ENCODE measurements around the gene RALGDS. TPM values are rescaled to one million over a fixed set of nuclear protein-coding genes. Genes with fewer than 3 reads are reported as not detected.
A peak's percentile ranks its signal among the peaks of the same experiment; 100 is the strongest.

Gene RALGDS
- total and polyA plus RNA-seq, 2 of the 13 experiments (the other 11 are each of a cell fraction or from before 2014, with no cell fraction given) = 12.9 to 25.5 TPM

DNA sequence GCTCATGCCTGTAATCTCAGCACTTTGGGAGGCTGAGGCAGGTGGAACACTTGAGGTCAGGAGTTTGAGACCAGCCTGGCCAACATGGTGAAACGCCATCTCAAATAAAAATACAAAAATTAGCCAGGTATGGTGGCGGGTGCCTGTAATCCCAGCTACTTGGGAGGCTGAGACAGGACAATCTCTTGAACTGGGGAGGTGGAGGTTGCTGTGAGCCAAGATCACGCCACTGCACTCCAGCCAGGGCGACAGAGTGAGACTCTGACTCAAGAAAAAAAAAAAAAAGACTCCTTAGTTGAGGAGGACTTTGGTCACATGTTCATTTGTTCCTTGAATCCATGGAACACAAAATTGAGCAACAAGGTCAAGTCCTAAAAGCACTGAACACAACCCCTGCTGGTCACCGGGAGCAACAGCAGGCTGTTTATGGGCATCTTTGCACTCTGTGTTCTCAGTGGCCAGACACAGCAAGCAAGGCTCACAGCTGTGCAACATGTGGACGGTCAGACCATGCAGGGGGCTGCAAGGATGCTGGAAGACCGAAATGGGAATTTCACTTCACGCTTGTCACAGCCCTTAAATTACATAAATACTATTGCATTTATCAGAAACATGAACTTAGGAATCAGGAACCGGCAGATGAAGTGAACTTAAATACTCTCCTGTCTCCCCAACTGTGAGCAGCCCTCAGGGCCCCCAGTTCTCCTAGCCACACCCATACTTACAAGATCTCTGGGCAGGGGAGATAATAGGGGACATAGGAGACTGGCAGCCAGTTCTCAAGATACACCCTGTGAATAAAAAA lies 39.9 kb upstream of the RALGDS start:
- Histone ChIP-seq H2AFZ (ENCODE audit: low read length) (no peak overlapping the region), H3K36me3 (replicated peaks in 1 of 2; ENCODE audit: control insufficient read depth in 1 of 2, insufficient read depth in 2 of 2, low read length in 2 of 2) (no peaks in the 10 kb centered on the region), H3K4me3 (replicated peaks in 1 of 3; ENCODE audit: insufficient read depth in 1 of 3, low read depth in 2 of 3, low read length in 3 of 3) (no peak overlapping the region), H3K4me2 (ENCODE audit: low read depth, low read length) (no peak overlapping the region), H3K27me3 (ENCODE audit: control insufficient read depth in 1 of 2, insufficient read depth in 2 of 2, low read length in 2 of 2) (peaks cover 0 to 8% of the 10 kb centered on the region in 2 experiments; a peak in 1 of 5 replicates), H3K27ac (ENCODE audit: extremely low read length, insufficient read depth, low read length) (no peak overlapping the region), H3K9me3 (ENCODE audit: low read length) (no peaks in the 10 kb centered on the region), H3K79me2 (ENCODE audit: insufficient read depth, low read length) (no peaks in the 10 kb centered on the region), H4K20me1 (ENCODE audit: insufficient read depth, low read length) (no peaks in the 10 kb centered on the region), H3K4me1 (ENCODE audit: insufficient read depth, low read length) (no peaks in the 10 kb centered on the region), H3K9ac (ENCODE audit: insufficient read depth, low read depth, low read length) (no peak overlapping the region)
- in situ Hi-C loops (cut with HindIII; ENCODE audit: extremely low pct_ligation_motif_present, low pct_unique_long_range_greater_than_20kb) (no loop called here), intact Hi-C loops (cut with micrococcal nuclease; ENCODE audit: unreplicated experiment) (no loop called here)
- POLR2A ChIA-PET = no interaction called here
- DNase-seq (ENCODE audit: low spot score) (peak; percentile 52), ATAC-seq (peak; percentile 85), FAIRE-seq (peak; percentile 95)
- CTCF ChIA-PET (ENCODE audit: low intra/inter-chr PET ratio, low total read pairs) = interaction anchor here (0.8 to 1.9 kb wide), 2 partner anchors 13 to 58 kb away, joined by 3 to 5 read pairs; no protein-coding TSS in a partner anchor
- WGBS (ENCODE audit: low lambda C conversion rate) = 13% methylated on average over 9 of the region's 9 CpGs
- BruUV-seq (replicated peaks) = no TSS peak
- TF ChIP-seq ZNF644 (CRISPR knock-in tag; IDR thresholded peaks at IDR 0.05; ENCODE audit: low read depth) (0 out of 2 replicates have a peak, but pooled peaks have one; percentile 11), MATR3 (CRISPR knock-in tag; IDR thresholded peaks at IDR 0.05) (no peak), TGIF2 (CRISPR knock-in tag; IDR thresholded peaks at IDR 0.05) (no peak), CEBPB (IDR thresholded peaks at IDR 0.05; ENCODE audit: borderline replicate concordance, low read depth, low read length) (peak; percentile 81; the same call in 1 of the 2 replicates), ZMYM2 (CRISPR knock-in tag; IDR thresholded peaks at IDR 0.05) (no peak), RERE (CRISPR knock-in tag; IDR thresholded peaks at IDR 0.05; ENCODE audit: low read depth) (no peak), ZHX1 (CRISPR knock-in tag; IDR thresholded peaks at IDR 0.05; ENCODE audit: low read depth) (no peak), ZIK1 (CRISPR knock-in tag; IDR thresholded peaks at IDR 0.05; ENCODE audit: borderline replicate concordance, low read depth) (no peak), TCF7 (IDR thresholded peaks at IDR 0.05; ENCODE audit: low read depth) (no peak)
- TF ChIP-seq, protein P1, sequence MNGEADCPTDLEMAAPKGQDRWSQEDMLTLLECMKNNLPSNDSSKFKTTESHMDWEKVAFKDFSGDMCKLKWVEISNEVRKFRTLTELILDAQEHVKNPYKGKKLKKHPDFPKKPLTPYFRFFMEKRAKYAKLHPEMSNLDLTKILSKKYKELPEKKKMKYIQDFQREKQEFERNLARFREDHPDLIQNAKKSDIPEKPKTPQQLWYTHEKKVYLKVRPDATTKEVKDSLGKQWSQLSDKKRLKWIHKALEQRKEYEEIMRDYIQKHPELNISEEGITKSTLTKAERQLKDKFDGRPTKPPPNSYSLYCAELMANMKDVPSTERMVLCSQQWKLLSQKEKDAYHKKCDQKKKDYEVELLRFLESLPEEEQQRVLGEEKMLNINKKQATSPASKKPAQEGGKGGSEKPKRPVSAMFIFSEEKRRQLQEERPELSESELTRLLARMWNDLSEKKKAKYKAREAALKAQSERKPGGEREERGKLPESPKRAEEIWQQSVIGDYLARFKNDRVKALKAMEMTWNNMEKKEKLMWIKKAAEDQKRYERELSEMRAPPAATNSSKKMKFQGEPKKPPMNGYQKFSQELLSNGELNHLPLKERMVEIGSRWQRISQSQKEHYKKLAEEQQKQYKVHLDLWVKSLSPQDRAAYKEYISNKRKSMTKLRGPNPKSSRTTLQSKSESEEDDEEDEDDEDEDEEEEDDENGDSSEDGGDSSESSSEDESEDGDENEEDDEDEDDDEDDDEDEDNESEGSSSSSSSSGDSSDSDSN (CRISPR knock-in tag; IDR thresholded peaks at IDR 0.05) = 0 out of 2 replicates have a peak, but pooled peaks have one; percentile 23
